ENCODE data around the gene GNAZ.

Gene GNAZ

GRCh38 chr22:23055449-23056179 lies 14.7 kb upstream of the GNAZ start:
- no peaks in the 10 kb centered on the region for H3F3A ChIP-seq (ENCODE audit: insufficient read depth)
- no peaks in the 10 kb centered on the region for H3K27me3 ChIP-seq (ENCODE audit: low read length)
- H3K4me3 ChIP-seq (ENCODE audit: insufficient read depth, low read length, poor library complexity, severe bottlenecking), result no peak overlapping the region
- no peaks in the 10 kb centered on the region for H4K20me1 ChIP-seq (ENCODE audit: low read depth, low read length)
- no peak overlapping the region for H3K4me2 ChIP-seq (ENCODE audit: low read depth, low read length, poor library complexity, severe bottlenecking)
- no peak overlapping the region for H3K9ac ChIP-seq (ENCODE audit: low read length)
- no peaks in the 10 kb centered on the region for H3K36me3 ChIP-seq (ENCODE audit: low read length)
- H3K79me2 ChIP-seq (ENCODE audit: insufficient read depth, low read length), result no peaks in the 10 kb centered on the region
- TF ChIP-seq EZH2phosphoT487 (conservative IDR thresholded peaks at IDR 0.05; ENCODE audit: low read length), result no peak
- TF ChIP-seq, protein P1, sequence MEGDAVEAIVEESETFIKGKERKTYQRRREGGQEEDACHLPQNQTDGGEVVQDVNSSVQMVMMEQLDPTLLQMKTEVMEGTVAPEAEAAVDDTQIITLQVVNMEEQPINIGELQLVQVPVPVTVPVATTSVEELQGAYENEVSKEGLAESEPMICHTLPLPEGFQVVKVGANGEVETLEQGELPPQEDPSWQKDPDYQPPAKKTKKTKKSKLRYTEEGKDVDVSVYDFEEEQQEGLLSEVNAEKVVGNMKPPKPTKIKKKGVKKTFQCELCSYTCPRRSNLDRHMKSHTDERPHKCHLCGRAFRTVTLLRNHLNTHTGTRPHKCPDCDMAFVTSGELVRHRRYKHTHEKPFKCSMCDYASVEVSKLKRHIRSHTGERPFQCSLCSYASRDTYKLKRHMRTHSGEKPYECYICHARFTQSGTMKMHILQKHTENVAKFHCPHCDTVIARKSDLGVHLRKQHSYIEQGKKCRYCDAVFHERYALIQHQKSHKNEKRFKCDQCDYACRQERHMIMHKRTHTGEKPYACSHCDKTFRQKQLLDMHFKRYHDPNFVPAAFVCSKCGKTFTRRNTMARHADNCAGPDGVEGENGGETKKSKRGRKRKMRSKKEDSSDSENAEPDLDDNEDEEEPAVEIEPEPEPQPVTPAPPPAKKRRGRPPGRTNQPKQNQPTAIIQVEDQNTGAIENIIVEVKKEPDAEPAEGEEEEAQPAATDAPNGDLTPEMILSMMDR (IDR thresholded peaks at IDR 0.05; ENCODE audit: insufficient read depth, low read length, poor library complexity, severe bottlenecking), result no peak
- H3K9me2 ChIP-seq (replicated peaks; ENCODE audit: insufficient read depth, low read length), result no peaks in the 10 kb centered on the region
- no peak overlapping the region for H3K27ac ChIP-seq (ENCODE audit: low read depth, low read length)
- H2AFZ ChIP-seq (ENCODE audit: low read depth, low read length, severe bottlenecking), result no peak overlapping the region
- H3K9me3 ChIP-seq (ENCODE audit: insufficient read depth, low read length), result peaks cover 7% of the 10 kb centered on the region; the same call in 1 of the 2 replicates

DNA sequence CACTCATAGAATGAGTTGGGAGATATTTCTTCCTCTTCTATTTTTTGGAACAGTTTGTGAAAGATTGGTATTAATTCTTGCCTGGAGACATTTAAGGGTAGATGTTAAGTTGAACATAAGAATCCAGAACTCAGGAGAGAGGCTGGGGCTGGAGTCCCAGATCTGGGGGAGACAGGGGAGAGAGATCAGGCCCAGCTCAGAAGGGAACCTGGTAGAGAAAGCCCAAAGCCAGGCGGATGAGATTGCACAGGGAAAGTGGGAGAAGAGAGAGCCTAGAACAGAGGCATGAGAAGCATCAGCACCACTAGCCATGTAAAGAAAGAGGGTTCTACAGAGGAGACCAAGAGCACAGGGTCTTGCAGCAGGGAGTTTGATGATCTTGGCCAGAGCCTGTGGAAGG lies 13.0 kb upstream of the GNAZ start:
- TF ChIP-seq EZH2phosphoT487 (conservative IDR thresholded peaks at IDR 0.05; ENCODE audit: low read length), result no peak
- TF ChIP-seq, protein P1 (IDR thresholded peaks at IDR 0.05; ENCODE audit: insufficient read depth, low read length, poor library complexity, severe bottlenecking), result no peak
- H3K9me2 ChIP-seq (replicated peaks; ENCODE audit: insufficient read depth, low read length), result no peaks in the 10 kb centered on the region
- no peak overlapping the region for H3K27ac ChIP-seq (ENCODE audit: low read depth, low read length)
- H3K4me3 ChIP-seq (ENCODE audit: insufficient read depth, low read length, poor library complexity, severe bottlenecking), result no peak overlapping the region
- no peaks in the 10 kb centered on the region for H4K20me1 ChIP-seq (ENCODE audit: low read depth, low read length)
- H3K9me3 ChIP-seq (ENCODE audit: insufficient read depth, low read length), result peaks cover 7% of the 10 kb centered on the region; the same call in 1 of the 2 replicates
- H3K4me2 ChIP-seq (ENCODE audit: low read depth, low read length, poor library complexity, severe bottlenecking), result no peak overlapping the region
- H3K9ac ChIP-seq (ENCODE audit: low read length), result no peak overlapping the region
- H2AFZ ChIP-seq (ENCODE audit: low read depth, low read length, severe bottlenecking), result no peak overlapping the region
- H3K36me3 ChIP-seq (ENCODE audit: low read length), result no peaks in the 10 kb centered on the region
- no peaks in the 10 kb centered on the region for H3K79me2 ChIP-seq (ENCODE audit: insufficient read depth, low read length)
- H3F3A ChIP-seq (ENCODE audit: insufficient read depth), result no peaks in the 10 kb centered on the region
- H3K27me3 ChIP-seq (ENCODE audit: low read length), result no peaks in the 10 kb centered on the region

GRCh38 chr22:23058063-23058462 lies 12.3 kb upstream of the GNAZ start:
- Histone ChIP-seq H3K4me2 (ENCODE audit: low read depth, low read length, poor library complexity, severe bottlenecking) (no peak overlapping the region), H3K9ac (ENCODE audit: low read length) (no peak overlapping the region), H3K27me3 (ENCODE audit: low read length) (no peaks in the 10 kb centered on the region), H3K79me2 (ENCODE audit: insufficient read depth, low read length) (no peaks in the 10 kb centered on the region), H3K27ac (ENCODE audit: low read depth, low read length) (no peak overlapping the region), H3F3A (ENCODE audit: insufficient read depth) (no peaks in the 10 kb centered on the region), H3K9me3 (ENCODE audit: insufficient read depth, low read length) (peaks cover 7% of the 10 kb centered on the region; the same call in 1 of the 2 replicates), H4K20me1 (ENCODE audit: low read depth, low read length) (no peaks in the 10 kb centered on the region), H3K4me3 (ENCODE audit: insufficient read depth, low read length, poor library complexity, severe bottlenecking) (no peak overlapping the region), H3K9me2 (replicated peaks; ENCODE audit: insufficient read depth, low read length) (no peaks in the 10 kb centered on the region), H2AFZ (ENCODE audit: low read depth, low read length, severe bottlenecking) (no peak overlapping the region), H3K36me3 (ENCODE audit: low read length) (no peaks in the 10 kb centered on the region)
- no peak for TF ChIP-seq EZH2phosphoT487 (conservative IDR thresholded peaks at IDR 0.05; ENCODE audit: low read length)
- TF ChIP-seq, protein P1 (IDR thresholded peaks at IDR 0.05; ENCODE audit: insufficient read depth, low read length, poor library complexity, severe bottlenecking), result no peak

All from SU-DHL-6 (cell line).